HG03108 (cell line): ENCODE measurements around the gene HAUS7.

Source experiments
- ATAC-seq: cut with Tn5 transposase; IDR thresholded peaks from one replicate; pipeline ENCODE4 v1.9.1; 2021; ENCODE audit warnings: moderate library complexity; ENCODE audit not compliant: unreplicated experiment

HAUS7 gene

GRCh38 chrX:153477901-153478300 is 7.5 kb upstream of the HAUS7 start:
- ATAC-seq = no peak

GRCh38 chrX:153477364-153477857 is 7.0 kb upstream of the HAUS7 start:
- no peak for ATAC-seq

- ATAC-seq = no peak
Measured at GRCh38 chrX:153476666-153477363, 6.4 kb upstream of the HAUS7 start.

- ATAC-seq = no peak
Measured at GRCh38 chrX:153475751-153476281, 5.4 kb upstream of the HAUS7 start.

GRCh38 chrX:153475271-153475670 is 4.9 kb upstream of the HAUS7 start:
- no peak for ATAC-seq

- ATAC-seq = no peak
Measured at GRCh38 chrX:153474718-153475117, 4.3 kb upstream of the HAUS7 start.

GRCh38 chrX:153474266-153474665 is 3.9 kb upstream of the HAUS7 start:
- no peak for ATAC-seq

- no peak for ATAC-seq
Measured at GRCh38 chrX:153473126-153473525, 2.8 kb upstream of the HAUS7 start.

- ATAC-seq = no peak
Measured at GRCh38 chrX:153471663-153472280, 1.4 kb upstream of the HAUS7 start.

- peak; percentile 37 for ATAC-seq
Measured at GRCh38 chrX:153469811-153470410, 465 bp downstream of the HAUS7 start.

- no peak for ATAC-seq
Measured at GRCh38 chrX:153468008-153468580, 2.3 kb downstream of the HAUS7 start.

- ATAC-seq = no peak
Measured at GRCh38 chrX:153465691-153466380, 4.5 kb downstream of the HAUS7 start.

GRCh38 chrX:153464116-153464515 is 6.3 kb downstream of the HAUS7 start:
- ATAC-seq = no peak

GRCh38 chrX:153463556-153463955 is 6.8 kb downstream of the HAUS7 start:
- ATAC-seq = no peak

GRCh38 chrX:153463031-153463430 is 7.3 kb downstream of the HAUS7 start:
- ATAC-seq = no peak

- no peak for ATAC-seq
Measured at GRCh38 chrX:153462291-153462690, 8.1 kb downstream of the HAUS7 start.

- no peak for ATAC-seq
Measured at GRCh38 chrX:153460826-153461225, 9.6 kb downstream of the HAUS7 start.

GRCh38 chrX:153459986-153460385 is 10.4 kb downstream of the HAUS7 start:
- ATAC-seq = no peak

GRCh38 chrX:153458476-153458875 is 11.9 kb downstream of the HAUS7 start:
- ATAC-seq = no peak

- no peak for ATAC-seq
Measured at GRCh38 chrX:153457827-153458466, 12.4 kb downstream of the HAUS7 start.
